Measurements from ENCODE around the gene POC1B. TPM values are rescaled to one million over a fixed set of nuclear protein-coding genes. Genes with fewer than 3 reads are reported as not detected.

Gene POC1B
- total RNA-seq, 1 donor from 2014 or later: 40.3 TPM

DNA sequence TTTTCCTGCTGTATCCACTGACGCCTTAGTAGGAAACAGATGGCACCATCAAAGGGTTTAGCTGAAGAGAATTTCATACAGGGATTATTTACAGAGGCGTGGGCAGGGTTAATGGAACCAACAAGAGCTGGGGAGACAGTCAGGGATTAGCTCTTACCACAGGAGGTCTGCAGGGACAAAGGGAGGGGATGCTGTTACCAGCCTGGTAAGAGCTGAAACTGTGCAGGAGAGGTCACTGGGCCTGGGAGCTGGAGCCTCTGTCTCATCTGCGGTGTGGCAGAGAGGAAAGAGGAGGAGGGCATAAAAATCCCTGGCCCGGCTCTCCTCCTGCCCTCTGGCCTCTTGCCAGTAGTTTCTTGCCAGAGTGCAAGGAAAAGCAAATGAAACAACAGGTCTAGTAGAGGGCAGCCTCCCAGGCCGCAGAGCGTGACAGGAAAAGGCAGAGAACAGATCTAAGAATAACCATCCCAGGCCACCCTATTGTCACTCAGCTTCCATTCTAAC lies 18.9 kb upstream of the POC1B start:
- H3K4me1 ChIP-seq: peaks cover 31% of the 10 kb centered on the region
- no peaks in the 10 kb centered on the region for H3K36me3 ChIP-seq
- H4K20me1 ChIP-seq (ENCODE audit: low read depth): no peaks in the 10 kb centered on the region
- H3K27ac ChIP-seq: peak overlapping the region; percentile 62
- DNase-seq (ENCODE audit: low spot score): peak; percentile 91
- no peaks in the 10 kb centered on the region for H3K36me3 Mint-ChIP-seq
- no peaks in the 10 kb centered on the region for H3K79me2 ChIP-seq (ENCODE audit: low read depth)
- no peaks in the 10 kb centered on the region for H3K9me3 ChIP-seq (ENCODE audit: low read depth)
- no peak overlapping the region for H3K4me3 Mint-ChIP-seq
- H3F3A ChIP-seq (ENCODE audit: low read depth): peaks cover 31% of the 10 kb centered on the region
- H3K4me3 ChIP-seq: no peak overlapping the region
- H3K4me1 Mint-ChIP-seq: peaks cover 54% of the 10 kb centered on the region
- peaks cover 4% of the 10 kb centered on the region for H3K27me3 Mint-ChIP-seq (ENCODE audit: insufficient read depth, low read depth)
- TF ChIP-seq, protein P1, sequence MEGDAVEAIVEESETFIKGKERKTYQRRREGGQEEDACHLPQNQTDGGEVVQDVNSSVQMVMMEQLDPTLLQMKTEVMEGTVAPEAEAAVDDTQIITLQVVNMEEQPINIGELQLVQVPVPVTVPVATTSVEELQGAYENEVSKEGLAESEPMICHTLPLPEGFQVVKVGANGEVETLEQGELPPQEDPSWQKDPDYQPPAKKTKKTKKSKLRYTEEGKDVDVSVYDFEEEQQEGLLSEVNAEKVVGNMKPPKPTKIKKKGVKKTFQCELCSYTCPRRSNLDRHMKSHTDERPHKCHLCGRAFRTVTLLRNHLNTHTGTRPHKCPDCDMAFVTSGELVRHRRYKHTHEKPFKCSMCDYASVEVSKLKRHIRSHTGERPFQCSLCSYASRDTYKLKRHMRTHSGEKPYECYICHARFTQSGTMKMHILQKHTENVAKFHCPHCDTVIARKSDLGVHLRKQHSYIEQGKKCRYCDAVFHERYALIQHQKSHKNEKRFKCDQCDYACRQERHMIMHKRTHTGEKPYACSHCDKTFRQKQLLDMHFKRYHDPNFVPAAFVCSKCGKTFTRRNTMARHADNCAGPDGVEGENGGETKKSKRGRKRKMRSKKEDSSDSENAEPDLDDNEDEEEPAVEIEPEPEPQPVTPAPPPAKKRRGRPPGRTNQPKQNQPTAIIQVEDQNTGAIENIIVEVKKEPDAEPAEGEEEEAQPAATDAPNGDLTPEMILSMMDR (IDR thresholded peaks at IDR 0.05): no peak
- TF ChIP-seq EZH2phosphoT487 (IDR thresholded peaks at IDR 0.05) (peak; percentile 41), EZH2 (IDR thresholded peaks at IDR 0.05) (no peak)
- no peak overlapping the region for H3K9ac ChIP-seq
- H3K27ac Mint-ChIP-seq: peak overlapping the region; percentile 3
- H2AFZ ChIP-seq (replicated peaks): no peak overlapping the region
- no peaks in the 10 kb centered on the region for H3K9me3 Mint-ChIP-seq
- peak overlapping the region; percentile 49 for H3K4me2 ChIP-seq
- H3K27me3 ChIP-seq: no peaks in the 10 kb centered on the region

GRCh38 chr12:89544022-89544421 lies 18.2 kb upstream of the POC1B start:
- H3K27ac ChIP-seq: peak overlapping the region; percentile 62
- no peaks in the 10 kb centered on the region for H3K79me2 ChIP-seq (ENCODE audit: low read depth)
- H3K36me3 ChIP-seq: no peaks in the 10 kb centered on the region
- Mint-ChIP-seq H3K27ac (peak overlapping the region; percentile 3), H3K4me3 (no peak overlapping the region), H3K4me1 (peaks cover 58% of the 10 kb centered on the region), H3K36me3 (no peaks in the 10 kb centered on the region), H3K9me3 (no peaks in the 10 kb centered on the region), H3K27me3 (ENCODE audit: insufficient read depth, low read depth) (peaks cover 4% of the 10 kb centered on the region)
- no peak for DNase-seq (ENCODE audit: low spot score)
- H2AFZ ChIP-seq (replicated peaks): no peak overlapping the region
- no peaks in the 10 kb centered on the region for H4K20me1 ChIP-seq (ENCODE audit: low read depth)
- H3K9ac ChIP-seq: no peak overlapping the region
- peaks cover 31% of the 10 kb centered on the region for H3K4me1 ChIP-seq
- H3K4me3 ChIP-seq: no peak overlapping the region
- H3K27me3 ChIP-seq: no peaks in the 10 kb centered on the region
- H3K9me3 ChIP-seq (ENCODE audit: low read depth): no peaks in the 10 kb centered on the region
- H3F3A ChIP-seq (ENCODE audit: low read depth): peaks cover 31% of the 10 kb centered on the region
- TF ChIP-seq, protein P1 (IDR thresholded peaks at IDR 0.05): no peak
- no peak for TF ChIP-seq EZH2 (IDR thresholded peaks at IDR 0.05)
- no peak for TF ChIP-seq EZH2phosphoT487 (IDR thresholded peaks at IDR 0.05)
- H3K4me2 ChIP-seq: peak overlapping the region; percentile 35

- Mint-ChIP-seq H3K27me3 (ENCODE audit: insufficient read depth, low read depth) (peaks cover 4% of the 10 kb centered on the region), H3K4me3 (no peak overlapping the region), H3K9me3 (no peaks in the 10 kb centered on the region), H3K4me1 (peaks cover 61% of the 10 kb centered on the region), H3K27ac (peak overlapping the region; percentile 29), H3K36me3 (no peaks in the 10 kb centered on the region)
- Histone ChIP-seq H3K27me3 (no peaks in the 10 kb centered on the region), H2AFZ (replicated peaks) (no peak overlapping the region), H3K9me3 (ENCODE audit: low read depth) (no peaks in the 10 kb centered on the region), H3K4me3 (no peak overlapping the region), H4K20me1 (ENCODE audit: low read depth) (no peaks in the 10 kb centered on the region), H3K27ac (no peak overlapping the region), H3K79me2 (ENCODE audit: low read depth) (no peaks in the 10 kb centered on the region), H3K9ac (no peak overlapping the region), H3K4me1 (peaks cover 31% of the 10 kb centered on the region), H3K36me3 (no peaks in the 10 kb centered on the region), H3F3A (ENCODE audit: low read depth) (peaks cover 31% of the 10 kb centered on the region), H3K4me2 (no peak overlapping the region)
- peak; percentile 94 for DNase-seq (ENCODE audit: low spot score)
- TF ChIP-seq EZH2 (IDR thresholded peaks at IDR 0.05): no peak
- TF ChIP-seq, protein P1 (IDR thresholded peaks at IDR 0.05): peak; percentile 98
These were observed 17.2 kb upstream of the POC1B start for GRCh38 chr12:89542912-89543592.
